Small intestine (tissue), 7 donors: ENCODE results near the gene HSPB8. TPM values are rescaled to one million over a fixed set of nuclear protein-coding genes. Genes with fewer than 3 reads are reported as not detected.

Experiments used
- DNase-seq, 2 donors: peaks; one replicate each; pipeline versions ENCODE4 v3.0.0 to v3.0.0-alpha.2; 2013
- FAIRE-seq: peaks from 2 replicates; lab custom pipeline; 2012; peaks lifted over from hg19 to GRCh38; lab: Jason Lieb, UNC
- H3K27ac ChIP-seq, 3 donors: one replicate each; pipeline ENCODE4 v1.5.1; 2013; ENCODE audit warnings: low read length in 2 of 3, mild to moderate bottlenecking in 2 of 3, control low read depth in 1 of 3, inconsistent platforms in 1 of 3, low read depth in 1 of 3, moderate library complexity in 1 of 3
- H3K27me3 ChIP-seq, 3 donors: one replicate each; pipeline ENCODE4 v1.6.1; 2013; ENCODE audit warnings: low read length in 3 of 3, inconsistent platforms in 1 of 3; ENCODE audit not compliant: control insufficient read depth in 3 of 3, insufficient read depth in 3 of 3
- H3K36me3 ChIP-seq, 3 donors: one replicate each; pipeline ENCODE4 v1.6.1; 2013; ENCODE audit warnings: low read length in 3 of 3, inconsistent platforms in 1 of 3, low read depth in 1 of 3, mild to moderate bottlenecking in 1 of 3, moderate library complexity in 1 of 3; ENCODE audit not compliant: control insufficient read depth in 3 of 3, insufficient read depth in 2 of 3
- H3K4me1 ChIP-seq, 3 donors: one replicate each; pipeline ENCODE4 v1.6.1; 2013; ENCODE audit warnings: low read length in 2 of 3, inconsistent platforms in 1 of 3, low read depth in 1 of 3, mild to moderate bottlenecking in 1 of 3, moderate library complexity in 1 of 3; ENCODE audit not compliant: control insufficient read depth in 3 of 3, insufficient read depth in 2 of 3
- H3K4me3 ChIP-seq, 3 donors: one replicate each; pipeline ENCODE4 v1.5.1; 2013; ENCODE audit warnings: low read length in 3 of 3, control low read depth in 1 of 3, inconsistent platforms in 1 of 3, low read depth in 1 of 3, mild to moderate bottlenecking in 1 of 3, moderate library complexity in 1 of 3
- H3K9me3 ChIP-seq, 2 donors: one replicate each; pipeline ENCODE4 v1.6.1; 2013; ENCODE audit warnings: low read depth in 1 of 2, low read length in 1 of 2; ENCODE audit not compliant: control insufficient read depth in 2 of 2, insufficient read depth in 1 of 2
- WGBS, 3 donors: extraction: QIAGEN DNeasy Blood & Tissue Kit; methylation state at CpG; one replicate each; pipeline ENCODE4 v1.1.7; 2013; 5-methylcytosine and 5-hydroxymethylcytosine counted together
- polyA plus RNA-seq, 4 donors: library from polyadenylated mRNA; stranded (reverse) in 3 of 4; unstranded in 1 of 4; fragments of 200-250 nt in 3 of 4; fragments of 120-200 nt in 1 of 4; gene quantifications; one replicate each; pipeline versions ENCODE4 v1.2.1 to v1.2.3, GENCODE V29; 2013
- donor health status: healthy with polysubstance abuse.
- donor health status: control.
- donor health status: control.
- donor health status: Bipolar disorder and iron deficiency.
- donor health status: healthy.

Gene HSPB8
- polyA plus RNA-seq, 4 donors: 1.0 to 12.9 (median 4.0) TPM

DNA sequence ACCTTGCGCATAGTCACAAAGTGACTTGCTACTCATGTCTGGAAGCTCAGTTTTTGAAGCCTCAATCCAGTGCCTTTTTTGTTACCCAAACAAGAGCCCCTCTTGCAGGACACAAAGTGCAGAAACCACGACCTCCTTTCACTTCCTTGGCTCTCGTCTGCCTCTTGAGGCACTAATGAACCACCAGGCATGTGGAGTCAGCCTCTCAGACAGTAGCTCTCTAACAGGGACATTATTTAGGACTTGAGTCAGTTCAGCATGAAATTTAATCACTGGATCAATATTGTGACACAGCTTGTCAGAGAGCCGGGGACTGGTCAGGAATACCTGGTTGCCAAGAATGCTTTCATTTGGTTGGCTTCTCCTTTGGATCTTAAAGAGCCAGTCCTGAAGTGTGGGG is 46.7 kb downstream of the HSPB8 start:
- Histone ChIP-seq H3K4me1 (no peaks in the 10 kb centered on the region), H3K4me3 (no peak overlapping the region), H3K36me3 (no peaks in the 10 kb centered on the region), H3K9me3 (no peaks in the 10 kb centered on the region), H3K27me3 (no peaks in the 10 kb centered on the region), H3K27ac (no peak overlapping the region)
- FAIRE-seq (no peak), DNase-seq (no peak)
- WGBS, 3 donors: 29 to 42% (median 34%) methylated on average over 4 of the region's 4 CpGs

DNA sequence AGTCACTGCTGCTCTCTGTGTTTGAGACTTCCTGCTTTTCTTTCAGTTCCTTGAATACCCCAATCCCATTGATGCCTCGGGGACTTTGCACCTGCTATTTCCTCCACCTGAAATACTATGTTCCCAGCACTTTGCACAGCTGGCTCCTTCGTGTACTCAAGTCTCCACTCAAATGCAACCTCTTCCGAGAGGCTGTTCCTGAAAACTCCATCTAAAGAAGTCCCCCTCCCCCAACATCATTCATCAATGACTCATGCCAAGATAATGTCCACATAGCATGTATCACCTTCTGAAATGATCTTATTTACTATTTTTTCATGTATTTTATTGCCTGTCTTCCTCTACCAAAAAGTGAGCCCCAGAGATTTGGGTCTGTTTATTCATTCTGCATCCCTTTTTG is 48.6 kb downstream of the HSPB8 start:
- Histone ChIP-seq H3K36me3 (no peaks in the 10 kb centered on the region), H3K27me3 (no peaks in the 10 kb centered on the region), H3K4me1 (no peaks in the 10 kb centered on the region), H3K4me3 (no peak overlapping the region), H3K9me3 (no peaks in the 10 kb centered on the region), H3K27ac (no peak overlapping the region)
- DNase-seq: no peak
- WGBS, 3 donors: 38 to 51% (median 45%) methylated on average over 3 of the region's 3 CpGs
- FAIRE-seq: no peak

- H3K4me1 ChIP-seq: no peaks in the 10 kb centered on the region
- WGBS, 3 donors: 89 to 97% (median 93%) methylated on average over 2 of the region's 2 CpGs
- H3K4me3 ChIP-seq: no peak overlapping the region
- no peak for DNase-seq
- no peak for FAIRE-seq
- H3K27ac ChIP-seq: no peak overlapping the region
- H3K27me3 ChIP-seq: no peaks in the 10 kb centered on the region
- H3K36me3 ChIP-seq: no peaks in the 10 kb centered on the region
- no peaks in the 10 kb centered on the region for H3K9me3 ChIP-seq
Observed at GRCh38 chr12:119229205-119229604, 50.5 kb downstream of the HSPB8 start.

DNA sequence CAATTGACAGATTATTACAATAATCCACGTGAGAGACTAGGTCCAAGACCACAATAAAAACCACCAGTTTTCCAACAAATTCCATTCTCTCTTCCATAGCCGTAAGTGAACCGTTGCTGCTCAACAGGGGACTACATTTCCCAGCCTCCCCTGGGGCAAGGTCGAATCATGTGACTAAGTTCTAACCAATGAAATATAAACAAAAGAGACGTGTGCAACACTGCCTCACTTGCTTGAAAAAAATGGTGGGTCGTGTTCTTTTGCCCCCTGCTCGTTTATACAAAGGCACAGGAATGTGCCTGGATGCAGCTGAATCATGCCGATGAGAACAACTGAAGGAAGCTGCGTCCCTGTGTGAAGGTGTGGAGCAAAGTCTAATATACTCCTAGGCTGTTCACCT is 51.1 kb downstream of the HSPB8 start:
- no peaks in the 10 kb centered on the region for H3K27me3 ChIP-seq
- no peaks in the 10 kb centered on the region for H3K4me1 ChIP-seq
- H3K27ac ChIP-seq: no peak overlapping the region
- WGBS, 3 donors: 22 to 35% (median 27%) methylated on average over 9 of the region's 9 CpGs
- no peak overlapping the region for H3K4me3 ChIP-seq
- DNase-seq: peak; percentile 8
- no peak for FAIRE-seq
- no peaks in the 10 kb centered on the region for H3K36me3 ChIP-seq
- H3K9me3 ChIP-seq: no peaks in the 10 kb centered on the region

GRCh38 chr12:119230807-119231206 is 52.1 kb downstream of the HSPB8 start:
- DNase-seq: no peak
- Histone ChIP-seq H3K36me3 (no peaks in the 10 kb centered on the region), H3K9me3 (no peaks in the 10 kb centered on the region), H3K27me3 (no peaks in the 10 kb centered on the region), H3K4me3 (no peak overlapping the region), H3K27ac (no peak overlapping the region), H3K4me1 (no peaks in the 10 kb centered on the region)
- WGBS, 3 donors: 61 to 77% (median 70%) methylated on average over 5 of the region's 5 CpGs
- no peak for FAIRE-seq

DNA sequence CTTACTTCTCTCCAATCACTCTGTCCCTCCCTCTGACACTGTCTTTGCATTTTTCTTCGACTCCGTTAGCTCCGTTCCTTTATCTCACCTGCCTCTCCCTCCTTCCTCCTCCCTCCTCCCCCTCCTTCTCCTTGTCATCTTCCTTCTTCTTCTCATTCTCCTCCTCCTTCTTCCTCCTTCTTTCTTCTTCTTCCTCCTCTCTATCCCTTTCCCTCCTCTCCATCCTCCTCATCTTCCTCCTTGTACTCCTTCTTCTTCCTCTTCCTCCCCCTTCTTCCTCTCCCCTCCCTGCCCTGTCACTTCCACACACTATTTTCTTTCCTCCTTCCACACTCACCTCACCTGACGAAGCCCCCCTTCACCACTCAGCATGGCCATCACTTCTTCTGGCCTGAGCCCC is 53.0 kb downstream of the HSPB8 start:
- Histone ChIP-seq H3K36me3 (no peaks in the 10 kb centered on the region), H3K27me3 (no peaks in the 10 kb centered on the region), H3K9me3 (no peaks in the 10 kb centered on the region), H3K27ac (no peak overlapping the region), H3K4me3 (no peak overlapping the region), H3K4me1 (no peaks in the 10 kb centered on the region)
- FAIRE-seq (no peak), DNase-seq (no peak)
- WGBS, 3 donors: 50 to 70% (median 56%) methylated on average over 4 of the region's 4 CpGs

- DNase-seq (no peak), FAIRE-seq (no peak)
- Histone ChIP-seq H3K9me3 (no peaks in the 10 kb centered on the region), H3K36me3 (no peaks in the 10 kb centered on the region), H3K27me3 (no peaks in the 10 kb centered on the region), H3K27ac (no peak overlapping the region), H3K4me3 (no peak overlapping the region), H3K4me1 (no peaks in the 10 kb centered on the region)
- WGBS, 3 donors: 42 to 62% (median 53%) methylated on average over 9 of the region's 9 CpGs
Observed at GRCh38 chr12:119235197-119235751, 56.5 kb downstream of the HSPB8 start.

GRCh38 chr12:119236372-119236771 is 57.6 kb downstream of the HSPB8 start:
- Histone ChIP-seq H3K4me3 (no peak overlapping the region), H3K4me1 (no peaks in the 10 kb centered on the region), H3K27ac (no peak overlapping the region), H3K9me3 (no peaks in the 10 kb centered on the region), H3K36me3 (no peaks in the 10 kb centered on the region), H3K27me3 (no peaks in the 10 kb centered on the region)
- FAIRE-seq: no peak
- DNase-seq: no peak

- no peak overlapping the region for H3K27ac ChIP-seq
- 43 to 65% (median 53%) methylated on average over 3 of the region's 3 CpGs for WGBS, 3 donors
Observed at GRCh38 chr12:119239040-119239439, 60.3 kb downstream of the HSPB8 start.

More at GRCh38 chr12:119239040-119239439, 60.3 kb downstream of the HSPB8 start:
- Histone ChIP-seq H3K9me3 (no peaks in the 10 kb centered on the region), H3K36me3 (no peaks in the 10 kb centered on the region), H3K4me1 (no peaks in the 10 kb centered on the region), H3K27me3 (no peaks in the 10 kb centered on the region), H3K4me3 (no peak overlapping the region)
- FAIRE-seq (no peak), DNase-seq (no peak)
